Mammary epithelial cell (primary cell): ENCODE data around the gene CCNL2.

Experiments used
- CTCF ChIP-seq, 2 donors: IDR thresholded peaks in 1 of 2; conservative IDR thresholded peaks in 1 of 2; 2 replicates each; pipeline ENCODE4 v1.5.1; 2011 to 2012; ENCODE audit warnings: inconsistent platforms in 2 of 2, low read length in 2 of 2, mild to moderate bottlenecking in 2 of 2, control low read depth in 1 of 2, low read depth in 1 of 2; ENCODE audit not compliant: insufficient read depth in 1 of 2; ENCODE audit errors: extremely low read depth in 1 of 2
- EZH2 ChIP-seq: IDR thresholded peaks from 2 replicates; pipeline ENCODE4 v1.6.1; 2012; ENCODE audit warnings: low read length, inconsistent platforms, borderline replicate concordance

- no peak for TF ChIP-seq CTCF (conservative IDR thresholded peaks at IDR 0.05 in 1 of 2, IDR thresholded peaks at IDR 0.05 in 1 of 2; ENCODE audit: extremely low read depth in 1 of 2, insufficient read depth in 1 of 2, low read depth in 1 of 2, low read length in 2 of 2)
- TF ChIP-seq EZH2, result no peak
Observed at GRCh38 chr1:1366699-1367066, 32.5 kb downstream of the CCNL2 start.
